Astrocyte of the spinal cord (primary cell): Measurements from ENCODE around the gene PLEKHA6.
A peak's percentile ranks its signal among the peaks of the same experiment; 100 is the strongest.

ENCODE experiments used
- DNase-seq: peaks from one replicate; pipeline ENCODE4 v3.0.0; 2011; ENCODE audit warnings: low read depth, low spot score
- H3K4me3 ChIP-seq: 2 replicates; pipeline ENCODE4 v1.5.1; 2011; ENCODE audit warnings: low read depth, mild to moderate bottlenecking, low read length, moderate library complexity
- CTCF ChIP-seq: IDR thresholded peaks from 2 replicates; pipeline ENCODE4 v1.5.1; 2012; ENCODE audit warnings: low read depth, mild to moderate bottlenecking, low read length, inconsistent platforms
- in situ Hi-C: cut with HindIII; loops from 2 replicates; pipeline ENCODE4 v1.10.0; 2017; ENCODE audit warnings: low sequenced_read_pairs

PLEKHA6 gene

GRCh38 chr1:204304067-204304466, 55.7 kb downstream of the PLEKHA6 start:
- DNase-seq: no peak

GRCh38 chr1:204302769-204303168, 57.0 kb downstream of the PLEKHA6 start:
- H3K4me3 ChIP-seq: no peak overlapping the region
- no peak for DNase-seq
- in situ Hi-C loops: no loop called here
- no peak for TF ChIP-seq CTCF

More at GRCh38 chr1:204304067-204304466, 55.7 kb downstream of the PLEKHA6 start:
- H3K4me3 ChIP-seq: no peak overlapping the region
- in situ Hi-C loops: no loop called here
- no peak for TF ChIP-seq CTCF

DNA sequence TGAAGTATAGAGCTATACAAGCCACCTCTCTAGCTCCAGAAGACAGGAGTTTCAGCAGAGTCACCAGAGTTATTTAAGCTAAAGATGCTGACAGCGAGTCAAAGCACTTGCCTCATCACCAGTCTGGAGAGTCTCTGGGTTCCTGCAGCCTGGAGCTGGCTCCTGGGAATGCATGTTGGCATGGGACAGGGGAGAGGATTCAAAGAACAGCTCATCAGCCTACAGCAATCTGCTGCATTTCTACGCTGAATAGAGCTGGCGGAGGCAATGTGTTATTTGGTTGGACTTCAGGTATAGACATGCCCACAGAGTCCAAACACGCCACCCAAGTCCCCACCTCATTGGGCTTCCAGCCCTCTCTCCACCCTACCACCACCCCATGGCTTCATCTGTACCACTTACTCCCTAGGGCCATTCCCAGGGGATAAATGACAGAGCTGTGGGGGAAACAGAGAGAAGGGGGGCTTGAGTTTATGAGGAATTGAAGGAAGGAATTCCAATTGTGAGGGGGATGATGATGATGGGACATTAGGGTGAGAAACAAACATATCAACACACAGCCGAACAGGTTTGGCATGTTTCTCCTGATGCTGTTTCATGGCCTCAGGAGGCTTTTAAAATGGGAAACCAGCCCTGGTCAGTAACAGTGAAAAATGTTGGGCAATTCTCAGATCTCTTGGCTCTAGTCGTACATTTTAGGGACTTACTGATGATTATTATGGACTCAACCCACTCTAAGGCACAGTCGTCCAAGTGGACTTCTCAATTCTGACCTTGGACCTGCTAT, 58.4 kb downstream of the PLEKHA6 start:
- no peak overlapping the region for H3K4me3 ChIP-seq
- DNase-seq: no peak
- in situ Hi-C loops: no loop called here
- TF ChIP-seq CTCF: no peak

DNA sequence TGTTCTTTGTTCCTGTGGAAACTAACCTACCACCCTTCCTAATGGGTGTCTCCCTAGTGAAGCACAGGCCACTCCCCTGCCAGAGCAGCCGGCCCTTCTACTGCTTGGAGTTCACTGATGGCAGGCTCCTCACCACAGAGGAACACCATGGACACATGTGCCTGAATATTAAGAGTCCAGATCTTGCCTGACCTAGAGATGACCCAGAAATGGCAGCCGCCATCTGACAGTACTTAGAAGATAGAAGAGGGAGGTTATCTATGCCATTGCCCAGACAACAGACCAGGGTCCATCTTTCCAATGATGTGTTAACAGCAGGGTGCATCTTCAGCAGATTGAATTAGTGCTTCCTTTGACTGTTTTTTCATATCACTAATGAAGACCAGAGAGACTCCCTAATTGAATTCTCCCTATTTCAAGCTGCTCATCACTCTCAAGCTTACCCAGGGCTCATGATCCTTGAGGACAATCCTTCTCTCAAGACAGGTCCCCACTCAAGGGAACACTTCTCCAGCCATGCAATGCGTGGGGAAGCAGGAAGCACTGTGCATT, 59.8 kb downstream of the PLEKHA6 start:
- TF ChIP-seq CTCF: no peak
- in situ Hi-C loops: no loop called here
- DNase-seq: no peak
- H3K4me3 ChIP-seq: no peak overlapping the region

GRCh38 chr1:204296431-204296988, 63.2 kb downstream of the PLEKHA6 start:
- DNase-seq: peak; percentile 51
- in situ Hi-C loops: no loop called here
- no peak overlapping the region for H3K4me3 ChIP-seq
- no peak for TF ChIP-seq CTCF

- no peak overlapping the region for H3K4me3 ChIP-seq
- in situ Hi-C loops: no loop called here
- no peak for TF ChIP-seq CTCF
- DNase-seq: no peak
These were observed 64.1 kb downstream of the PLEKHA6 start for GRCh38 chr1:204295671-204296070.
